Keratinocyte (primary cell): ENCODE results near the gene SEMA3D.

Experiments
- CTCF ChIP-seq, 3 experiments: IDR thresholded peaks in 1 of 3; conservative IDR thresholded peaks in 1 of 3; optimal IDR thresholded peaks in 1 of 3; 2 replicates in 2 of 3; 3 replicates in 1 of 3; pipeline versions ENCODE3 to v1.5.1; 2011; ENCODE audit warnings: low read length in 3 of 3, mild to moderate bottlenecking in 3 of 3, moderate library complexity in 2 of 3, control low read depth in 1 of 3, inconsistent platforms in 1 of 3; ENCODE audit not compliant: insufficient read depth in 2 of 3; ENCODE audit errors: extremely low read depth in 1 of 3
- EZH2 ChIP-seq: IDR thresholded peaks from one replicate; pipeline ENCODE4 v1.6.1; 2012; ENCODE audit warnings: inconsistent platforms, mild to moderate bottlenecking, low read length, moderate library complexity

GRCh38 chr7:84970670-84971069 is 216.2 kb downstream of the SEMA3D start:
- TF ChIP-seq CTCF (optimal IDR thresholded peaks at IDR 0.05 in 1 of 3, IDR thresholded peaks at IDR 0.05 in 1 of 3, conservative IDR thresholded peaks at IDR 0.05 in 1 of 3; ENCODE audit: extremely low read depth in 1 of 3, insufficient read depth in 2 of 3, low read length in 3 of 3) (no peak), EZH2 (no peak)
